Activated naive CD4-positive, alpha-beta T cell treated with anti-CD3 and anti-CD28 coated beads, Interleukin-2, amount 50 U/mL, for 24 hours (primary cell): Measurements from ENCODE around the gene TGFB1.
A peak's percentile ranks its signal among the peaks of the same experiment; 100 is the strongest.
"Not testable (repeated sequence)": the region's sequence is repeated elsewhere in the genome, so short reads cannot be mapped to it uniquely, and the experiment has no call there.

Experiments used
- H3K27ac Mint-ChIP-seq: one replicate; pipeline ENCODE4 v1.8.0; 2021; ENCODE audit warnings: mild to moderate bottlenecking, mixed read lengths
- H3K27me3 Mint-ChIP-seq: one replicate; pipeline ENCODE4 v1.8.0; 2021; ENCODE audit warnings: mixed read lengths
- H3K36me3 Mint-ChIP-seq: one replicate; pipeline ENCODE4 v1.8.0; 2021; ENCODE audit warnings: mixed read lengths
- H3K4me1 Mint-ChIP-seq: one replicate; pipeline ENCODE4 v1.8.0; 2021; ENCODE audit warnings: mixed read lengths
- H3K4me3 Mint-ChIP-seq: one replicate; pipeline ENCODE4 v1.8.0; 2021; ENCODE audit warnings: mild to moderate bottlenecking, mixed read lengths
- H3K9me3 Mint-ChIP-seq: one replicate; pipeline ENCODE4 v1.8.0; 2021; ENCODE audit warnings: mixed read lengths

TGFB1 gene

GRCh38 chr19:41376998-41377365 is 23.3 kb upstream of the TGFB1 start:
- Mint-ChIP-seq H3K4me1 (peaks cover 19% of the 10 kb centered on the region), H3K4me3 (peak overlapping the region; percentile 75), H3K27me3 (no peaks in the 10 kb centered on the region), H3K36me3 (no peaks in the 10 kb centered on the region), H3K9me3 (no peaks in the 10 kb centered on the region), H3K27ac (peak overlapping the region; percentile 78)

GRCh38 chr19:41376241-41376997 is 22.7 kb upstream of the TGFB1 start, which contains the start of gene TMEM91:
TSS of gene TMEM91 (plus strand) at chr19:41376533. CDS start at chr19:41378310, 1,777 bp downstream.
- Mint-ChIP-seq H3K9me3 (no peaks in the 10 kb centered on the region), H3K36me3 (no peaks in the 10 kb centered on the region), H3K27ac (peak within 1 kb of the TSS; percentile 78), H3K4me1 (peaks cover 19% of the 10 kb centered on the region), H3K4me3 (peak within 1 kb of the TSS; percentile 75), H3K27me3 (no peaks in the 10 kb centered on the region)

- peaks cover 19% of the 10 kb centered on the region for H3K4me1 Mint-ChIP-seq
- no peak overlapping the region for H3K27ac Mint-ChIP-seq
These were observed 20.3 kb upstream of the TGFB1 start for GRCh38 chr19:41373993-41374392.

GRCh38 chr19:41372501-41372900 is 18.8 kb upstream of the TGFB1 start:
- H3K9me3 Mint-ChIP-seq, result no peaks in the 10 kb centered on the region
- H3K4me1 Mint-ChIP-seq, result peaks cover 15% of the 10 kb centered on the region
- no peaks in the 10 kb centered on the region for H3K36me3 Mint-ChIP-seq
- H3K27ac Mint-ChIP-seq, result no peak overlapping the region
- H3K4me3 Mint-ChIP-seq, result no peak overlapping the region
- H3K27me3 Mint-ChIP-seq, result no peaks in the 10 kb centered on the region

More at GRCh38 chr19:41373993-41374392, 20.3 kb upstream of the TGFB1 start:
- Mint-ChIP-seq H3K4me3 (no peak overlapping the region), H3K36me3 (no peaks in the 10 kb centered on the region), H3K27me3 (no peaks in the 10 kb centered on the region), H3K9me3 (no peaks in the 10 kb centered on the region)

GRCh38 chr19:41371541-41371940 is 17.8 kb upstream of the TGFB1 start:
- no peaks in the 10 kb centered on the region for H3K27me3 Mint-ChIP-seq

GRCh38 chr19:41371119-41371518 is 17.4 kb upstream of the TGFB1 start:
- H3K4me1 Mint-ChIP-seq, result peaks cover 11% of the 10 kb centered on the region
- H3K27ac Mint-ChIP-seq, result not testable (repeated sequence)

More at GRCh38 chr19:41371541-41371940, 17.8 kb upstream of the TGFB1 start:
- peaks cover 9% of the 10 kb centered on the region for H3K4me1 Mint-ChIP-seq
- no peak overlapping the region for H3K4me3 Mint-ChIP-seq
- no peaks in the 10 kb centered on the region for H3K36me3 Mint-ChIP-seq
- H3K27ac Mint-ChIP-seq, result no peak overlapping the region
- no peaks in the 10 kb centered on the region for H3K9me3 Mint-ChIP-seq

GRCh38 chr19:41369769-41370168 is 16.0 kb upstream of the TGFB1 start:
- H3K36me3 Mint-ChIP-seq, result peaks cover 3% of the 10 kb centered on the region

More at GRCh38 chr19:41371119-41371518, 17.4 kb upstream of the TGFB1 start:
- H3K9me3 Mint-ChIP-seq, H3K27me3 Mint-ChIP-seq, H3K36me3 Mint-ChIP-seq, H3K4me3 Mint-ChIP-seq: not testable (repeated sequence)

GRCh38 chr19:41367848-41368301 is 14.2 kb upstream of the TGFB1 start:
- Mint-ChIP-seq H3K27me3 (no peaks in the 10 kb centered on the region), H3K27ac (no peak overlapping the region), H3K36me3 (peaks cover 3% of the 10 kb centered on the region), H3K4me1 (peaks cover 24% of the 10 kb centered on the region), H3K9me3 (no peaks in the 10 kb centered on the region), H3K4me3 (no peak overlapping the region)

More at GRCh38 chr19:41369769-41370168, 16.0 kb upstream of the TGFB1 start:
- H3K9me3 Mint-ChIP-seq, result no peaks in the 10 kb centered on the region
- H3K27me3 Mint-ChIP-seq, result no peaks in the 10 kb centered on the region
- H3K4me1 Mint-ChIP-seq, result peaks cover 9% of the 10 kb centered on the region
- H3K27ac Mint-ChIP-seq, result no peak overlapping the region
- H3K4me3 Mint-ChIP-seq, result no peak overlapping the region

GRCh38 chr19:41366089-41366488 is 12.4 kb upstream of the TGFB1 start:
- Mint-ChIP-seq H3K27me3 (no peaks in the 10 kb centered on the region), H3K4me3 (peak overlapping the region; percentile 47), H3K9me3 (no peaks in the 10 kb centered on the region), H3K4me1 (peaks cover 31% of the 10 kb centered on the region), H3K36me3 (peaks cover 3% of the 10 kb centered on the region), H3K27ac (no peak overlapping the region)

- peaks cover 36% of the 10 kb centered on the region for H3K4me1 Mint-ChIP-seq
- peaks cover 3% of the 10 kb centered on the region for H3K36me3 Mint-ChIP-seq
- peak overlapping the region; percentile 97 for H3K4me3 Mint-ChIP-seq
- peak overlapping the region; percentile 100 for H3K27ac Mint-ChIP-seq
- H3K27me3 Mint-ChIP-seq, result no peaks in the 10 kb centered on the region
- no peaks in the 10 kb centered on the region for H3K9me3 Mint-ChIP-seq
These were observed 11.0 kb upstream of the TGFB1 start for GRCh38 chr19:41364524-41365391.

- peak within 1 kb of the TSS; percentile 97 for H3K4me3 Mint-ChIP-seq
- H3K9me3 Mint-ChIP-seq, result no peaks in the 10 kb centered on the region
- no peaks in the 10 kb centered on the region for H3K27me3 Mint-ChIP-seq
- peaks cover 37% of the 10 kb centered on the region for H3K4me1 Mint-ChIP-seq
- peak within 1 kb of the TSS; percentile 100 for H3K27ac Mint-ChIP-seq
- H3K36me3 Mint-ChIP-seq, result peaks cover 3% of the 10 kb centered on the region
These were observed 10.2 kb upstream of the TGFB1 start, which contains the start of gene B9D2 for GRCh38 chr19:41363753-41364523. TSS of gene B9D2 (minus strand) at chr19:41364149. CDS start at chr19:41363519, 630 bp downstream.

GRCh38 chr19:41363371-41363752 is 9.6 kb upstream of the TGFB1 start:
- Mint-ChIP-seq H3K4me3 (peak overlapping the region; percentile 97), H3K4me1 (peaks cover 40% of the 10 kb centered on the region), H3K36me3 (peaks cover 3% of the 10 kb centered on the region), H3K27ac (peak overlapping the region; percentile 100), H3K27me3 (no peaks in the 10 kb centered on the region), H3K9me3 (no peaks in the 10 kb centered on the region)

- peak overlapping the region; percentile 97 for H3K4me3 Mint-ChIP-seq
- H3K27me3 Mint-ChIP-seq, result no peaks in the 10 kb centered on the region
- H3K9me3 Mint-ChIP-seq, result no peaks in the 10 kb centered on the region
- peak overlapping the region; percentile 100 for H3K27ac Mint-ChIP-seq
- H3K36me3 Mint-ChIP-seq, result peaks cover 3% of the 10 kb centered on the region
- H3K4me1 Mint-ChIP-seq, result peaks cover 51% of the 10 kb centered on the region
These were observed 8.6 kb upstream of the TGFB1 start for GRCh38 chr19:41362143-41362847.

GRCh38 chr19:41359741-41360140 is 6.0 kb upstream of the TGFB1 start:
- no peaks in the 10 kb centered on the region for H3K9me3 Mint-ChIP-seq
- H3K36me3 Mint-ChIP-seq, result no peaks in the 10 kb centered on the region
- H3K4me3 Mint-ChIP-seq, result no peak overlapping the region
- no peaks in the 10 kb centered on the region for H3K27me3 Mint-ChIP-seq
- peak overlapping the region; percentile 65 for H3K27ac Mint-ChIP-seq
- H3K4me1 Mint-ChIP-seq, result peaks cover 67% of the 10 kb centered on the region
